Suprapubic skin (tissue), 3 donors: ENCODE measurements around the gene CALCOCO2.

Experiments
- CTCF ChIP-seq, 2 donors: fragments of 200-600 bp in 1 of 2; fragments of 450-650 bp in 1 of 2; sonication (generic) in 1 of 2; IDR thresholded peaks; one replicate each; pipeline ENCODE4 v1.5.1; 2016 to 2019; ENCODE audit warnings: antibody characterized with exemption in 2 of 2, mild to moderate bottlenecking in 1 of 2, moderate library complexity in 1 of 2
- EP300 ChIP-seq: sonication (generic); formaldehyde crosslinking; IDR thresholded peaks from one replicate; pipeline ENCODE4 v1.6.1; 2017; ENCODE audit warnings: antibody characterized with exemption
- POLR2A ChIP-seq, 2 donors: fragments of 450-650 bp; IDR thresholded peaks; one replicate each; pipeline ENCODE4 v1.6.1; 2017; ENCODE audit warnings: antibody characterized with exemption in 2 of 2, mild to moderate bottlenecking in 2 of 2, moderate library complexity in 2 of 2

DNA sequence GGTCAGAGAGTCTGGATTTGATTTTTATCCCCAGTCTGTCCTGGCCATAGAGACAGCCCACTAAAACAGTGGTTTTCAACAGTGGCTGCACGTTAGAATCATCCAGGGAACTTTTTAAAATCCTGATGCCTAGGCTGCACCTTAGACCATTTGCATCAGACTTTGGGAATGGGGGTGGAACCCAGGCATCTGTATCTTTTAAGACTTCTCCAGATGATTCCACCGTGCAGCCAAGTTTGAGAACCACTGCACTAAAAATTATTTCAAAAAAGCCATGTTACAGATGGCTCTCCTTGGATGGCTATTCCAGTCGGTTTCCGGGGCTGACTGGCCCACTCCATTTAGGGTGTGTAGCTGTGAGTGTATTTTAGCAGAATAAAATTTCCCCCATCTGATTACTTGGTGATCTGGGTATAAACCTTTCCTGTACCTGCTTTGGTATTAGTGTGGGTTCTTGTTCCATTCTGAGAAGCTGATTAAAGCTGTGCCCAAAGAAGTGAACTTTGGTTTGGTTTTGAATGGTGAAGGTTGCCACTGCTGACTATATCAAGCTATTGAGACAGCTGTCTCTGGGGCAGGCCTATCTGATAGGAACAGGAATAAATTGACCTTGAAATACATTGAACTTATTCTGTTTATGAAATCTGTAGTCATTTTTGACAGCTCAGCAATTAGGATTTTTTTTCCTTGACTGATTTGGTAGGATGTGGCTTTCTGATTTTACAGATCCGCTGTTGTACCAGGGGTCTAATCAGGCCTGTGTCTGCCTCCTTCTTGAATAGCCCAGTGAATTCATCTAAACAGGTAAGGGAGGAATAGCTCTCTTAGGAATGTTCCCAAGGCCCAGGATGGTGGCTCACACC, 63.0 kb downstream of the CALCOCO2 start:
- TF ChIP-seq CTCF (IDR thresholded peaks at IDR 0.05), result no peak
- TF ChIP-seq EP300, result no peak
- no peak for TF ChIP-seq POLR2A (IDR thresholded peaks at IDR 0.05)
